WERI-Rb-1 (cell line): ENCODE measurements around the gene BAHCC1.

Source experiments
- DNase-seq: peaks from one replicate; pipeline ENCODE4 v3.0.0-alpha.2; 2020
- H3K27ac ChIP-seq: fragments of 250-450 bp; sonication (Bioruptor Pico); 2 replicates; pipeline ENCODE4 v1.5.1; 2020; ENCODE audit warnings: mild to moderate bottlenecking, moderate library complexity
- H3K27me3 ChIP-seq: fragments of 250-450 bp; sonication (Bioruptor Pico); 2 replicates; pipeline ENCODE4 v1.5.1; 2021; ENCODE audit warnings: mild to moderate bottlenecking, low read depth, moderate library complexity; ENCODE audit not compliant: insufficient read depth, severe bottlenecking
- H3K36me3 ChIP-seq: fragments of 250-450 bp; sonication (Bioruptor Pico); 2 replicates; pipeline ENCODE4 v1.5.1; 2020; ENCODE audit warnings: mild to moderate bottlenecking, moderate library complexity
- H3K4me3 ChIP-seq: 2 replicates; pipeline ENCODE4 v1.5.1; 2011; ENCODE audit warnings: low read depth, mild to moderate bottlenecking, control low read depth, low read length
- H3K9me3 ChIP-seq: fragments of 250-450 bp; sonication (Bioruptor Pico); 2 replicates; pipeline ENCODE4 v1.5.1; 2021; ENCODE audit warnings: mild to moderate bottlenecking, moderate library complexity; ENCODE audit not compliant: severe bottlenecking
- CTCF ChIP-seq: IDR thresholded peaks from 2 replicates; pipeline ENCODE4 v1.5.1; 2011; ENCODE audit warnings: low read depth, mild to moderate bottlenecking, control low read depth, inconsistent platforms, low read length

BAHCC1 gene

GRCh38 chr17:81478119-81478518, 82.9 kb downstream of the BAHCC1 start:
- no peaks in the 10 kb centered on the region for H3K27me3 ChIP-seq
- no peaks in the 10 kb centered on the region for H3K9me3 ChIP-seq
- TF ChIP-seq CTCF = no peak
- no peak overlapping the region for H3K4me3 ChIP-seq
- no peak overlapping the region for H3K27ac ChIP-seq
- DNase-seq = no peak
- H3K36me3 ChIP-seq = no peaks in the 10 kb centered on the region

- peak; percentile 81 for DNase-seq
Measured at GRCh38 chr17:81479175-81480071, 84.2 kb downstream of the BAHCC1 start.

GRCh38 chr17:81480140-81481072, 85.1 kb downstream of the BAHCC1 start:
- no peaks in the 10 kb centered on the region for H3K9me3 ChIP-seq
- H3K4me3 ChIP-seq = peak overlapping the region; percentile 41
- H3K36me3 ChIP-seq = no peaks in the 10 kb centered on the region
- TF ChIP-seq CTCF = 0 out of 2 replicates have a peak, but pooled peaks have one; percentile 15
- no peaks in the 10 kb centered on the region for H3K27me3 ChIP-seq
- H3K27ac ChIP-seq = peak overlapping the region; percentile 80
- no peak for DNase-seq

More at GRCh38 chr17:81479175-81480071, 84.2 kb downstream of the BAHCC1 start:
- no peaks in the 10 kb centered on the region for H3K27me3 ChIP-seq
- no peak overlapping the region for H3K27ac ChIP-seq
- H3K4me3 ChIP-seq = no peak overlapping the region
- no peak for TF ChIP-seq CTCF
- H3K9me3 ChIP-seq = no peaks in the 10 kb centered on the region
- H3K36me3 ChIP-seq = no peaks in the 10 kb centered on the region

- H3K27ac ChIP-seq = peak overlapping the region; percentile 80
- peak; percentile 92 for DNase-seq
- no peak for TF ChIP-seq CTCF
- H3K27me3 ChIP-seq = no peaks in the 10 kb centered on the region
- no peaks in the 10 kb centered on the region for H3K9me3 ChIP-seq
- H3K4me3 ChIP-seq = peak overlapping the region; percentile 62
- H3K36me3 ChIP-seq = no peaks in the 10 kb centered on the region
Measured at GRCh38 chr17:81481073-81481799, 86.0 kb downstream of the BAHCC1 start.

- Histone ChIP-seq H3K27me3 (no peaks in the 10 kb centered on the region), H3K9me3 (no peaks in the 10 kb centered on the region), H3K4me3 (peak overlapping the region; percentile 62), H3K27ac (peak overlapping the region; percentile 80), H3K36me3 (no peaks in the 10 kb centered on the region)
- DNase-seq = no peak
- no peak for TF ChIP-seq CTCF
Measured at GRCh38 chr17:81481815-81482505, 86.7 kb downstream of the BAHCC1 start.
